ENCODE data around the gene FSD2. TPM values are rescaled to one million over a fixed set of nuclear protein-coding genes. Genes with fewer than 3 reads are reported as not detected.
A peak's percentile ranks its signal among the peaks of the same experiment; 100 is the strongest.
"Not testable (repeated sequence)": the region's sequence is repeated elsewhere in the genome, so short reads cannot be mapped to it uniquely, and the experiment has no call there.

The FSD2 gene
- total RNA-seq, 1 donor from 2014 or later: 0.47 TPM

DNA sequence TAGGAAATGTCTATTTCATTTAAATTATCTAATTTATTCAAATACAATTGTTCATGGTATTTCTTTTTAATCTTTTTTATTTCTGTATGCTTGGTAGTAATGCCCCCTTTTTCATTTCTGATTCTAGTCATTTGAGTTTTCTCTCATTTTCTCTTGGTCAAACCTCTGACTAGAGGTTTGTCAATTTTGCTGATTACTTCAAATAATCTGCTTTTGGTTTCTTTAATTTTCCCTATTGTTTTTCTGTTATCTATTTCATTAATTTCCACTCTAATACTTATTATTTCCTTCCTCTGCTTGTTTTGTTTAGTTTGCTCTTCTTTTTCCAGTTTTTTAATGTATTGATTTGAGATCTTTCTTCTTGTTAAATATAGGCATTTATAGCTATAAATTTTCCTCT lies 12.1 kb downstream of the FSD2 start:
- DNase-seq (ENCODE audit: extremely low read depth, low read depth, low spot score): no peak

DNA sequence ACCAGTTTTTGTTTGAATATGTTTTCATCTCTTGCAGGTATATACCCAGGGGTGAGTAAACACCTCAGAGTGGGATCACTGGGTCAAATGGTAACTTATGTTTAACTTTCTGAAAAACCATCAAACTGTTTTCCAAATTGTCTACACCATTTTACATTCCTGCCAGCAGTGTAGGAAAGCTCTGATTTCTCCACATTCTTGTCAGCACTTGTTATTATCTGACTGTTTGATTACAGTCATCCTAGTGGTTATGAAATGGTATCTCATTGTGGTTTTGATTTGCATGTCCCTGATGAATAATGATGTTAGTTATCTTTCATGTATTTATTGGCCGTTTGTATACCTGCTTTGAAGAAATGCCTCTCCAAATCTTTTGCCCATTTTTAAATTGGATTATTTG lies 13.8 kb downstream of the FSD2 start:
- no peak for DNase-seq (ENCODE audit: extremely low read depth, low read depth, low spot score)

GRCh38 chr15:82790321-82790720 lies 15.5 kb downstream of the FSD2 start:
- DNase-seq (ENCODE audit: extremely low read depth, low read depth, low spot score): no peak

DNA sequence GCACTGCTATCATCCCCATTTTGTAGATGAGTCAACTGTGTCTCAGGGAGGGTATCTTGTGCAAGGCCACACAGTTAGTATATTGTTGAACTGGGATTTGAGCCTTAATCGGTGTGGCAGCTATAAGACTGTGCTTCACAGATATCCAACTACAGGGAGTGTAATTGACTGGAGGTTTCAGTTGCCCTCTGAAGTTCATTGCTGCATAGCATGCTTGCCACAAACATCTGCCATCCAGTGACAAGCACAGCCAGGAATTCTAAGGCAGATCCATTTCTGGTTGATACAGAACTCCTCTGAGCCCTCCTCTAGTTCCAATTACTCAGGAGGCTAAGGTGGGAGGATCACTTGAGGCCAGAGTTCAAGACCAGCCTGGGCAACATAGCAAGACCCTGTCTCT lies 16.4 kb downstream of the FSD2 start:
- no peak for DNase-seq (ENCODE audit: extremely low read depth, low read depth, low spot score)

- no peak for DNase-seq (ENCODE audit: extremely low read depth, low read depth, low spot score)
These were observed 17.4 kb downstream of the FSD2 start for GRCh38 chr15:82788496-82788895.

GRCh38 chr15:82781349-82781748 lies 24.5 kb downstream of the FSD2 start:
- DNase-seq (ENCODE audit: extremely low read depth, low read depth, low spot score): no peak

DNA sequence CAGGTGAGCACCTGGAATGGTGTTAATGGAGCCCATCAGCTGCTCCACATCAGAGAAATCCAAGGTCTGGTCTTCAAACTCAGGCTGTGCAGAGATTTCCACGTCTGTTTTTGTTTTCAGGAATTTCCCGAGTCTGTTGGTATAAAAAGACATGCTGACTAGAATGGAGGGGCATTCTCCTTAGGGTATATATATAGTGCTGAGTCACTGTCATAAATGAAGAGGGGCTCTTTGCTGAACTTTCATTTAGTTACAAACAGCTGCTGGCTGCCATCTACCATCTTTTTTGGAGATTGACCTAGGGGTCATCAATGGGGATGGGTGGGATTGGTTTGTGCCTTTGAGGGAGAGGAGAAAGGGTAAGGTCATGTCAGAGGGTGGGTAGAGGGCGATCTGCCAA lies 27.1 kb downstream of the FSD2 start:
- DNase-seq (ENCODE audit: extremely low read depth, low read depth, low spot score): no peak

DNA sequence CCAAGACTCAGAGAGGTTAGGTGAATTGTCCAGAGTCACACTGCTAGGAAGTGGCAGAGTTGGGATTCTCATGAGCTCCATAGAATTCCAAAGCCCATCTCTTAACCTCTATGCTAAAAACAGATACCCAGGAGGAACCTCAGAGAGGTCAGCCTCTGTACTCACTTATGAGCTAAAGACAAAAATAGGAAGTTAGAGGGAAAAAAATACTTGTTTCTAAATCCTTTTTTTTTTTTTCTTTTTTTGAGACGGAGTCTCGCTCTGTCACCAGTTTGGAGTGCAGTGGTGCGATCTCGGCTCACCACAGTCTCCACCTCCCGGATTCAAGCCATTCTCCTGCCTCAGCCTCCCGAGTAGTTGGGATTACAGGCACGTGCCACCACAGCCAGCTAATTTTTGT lies 31.4 kb downstream of the FSD2 start:
- no peak for DNase-seq (ENCODE audit: extremely low read depth, low read depth, low spot score)

DNA sequence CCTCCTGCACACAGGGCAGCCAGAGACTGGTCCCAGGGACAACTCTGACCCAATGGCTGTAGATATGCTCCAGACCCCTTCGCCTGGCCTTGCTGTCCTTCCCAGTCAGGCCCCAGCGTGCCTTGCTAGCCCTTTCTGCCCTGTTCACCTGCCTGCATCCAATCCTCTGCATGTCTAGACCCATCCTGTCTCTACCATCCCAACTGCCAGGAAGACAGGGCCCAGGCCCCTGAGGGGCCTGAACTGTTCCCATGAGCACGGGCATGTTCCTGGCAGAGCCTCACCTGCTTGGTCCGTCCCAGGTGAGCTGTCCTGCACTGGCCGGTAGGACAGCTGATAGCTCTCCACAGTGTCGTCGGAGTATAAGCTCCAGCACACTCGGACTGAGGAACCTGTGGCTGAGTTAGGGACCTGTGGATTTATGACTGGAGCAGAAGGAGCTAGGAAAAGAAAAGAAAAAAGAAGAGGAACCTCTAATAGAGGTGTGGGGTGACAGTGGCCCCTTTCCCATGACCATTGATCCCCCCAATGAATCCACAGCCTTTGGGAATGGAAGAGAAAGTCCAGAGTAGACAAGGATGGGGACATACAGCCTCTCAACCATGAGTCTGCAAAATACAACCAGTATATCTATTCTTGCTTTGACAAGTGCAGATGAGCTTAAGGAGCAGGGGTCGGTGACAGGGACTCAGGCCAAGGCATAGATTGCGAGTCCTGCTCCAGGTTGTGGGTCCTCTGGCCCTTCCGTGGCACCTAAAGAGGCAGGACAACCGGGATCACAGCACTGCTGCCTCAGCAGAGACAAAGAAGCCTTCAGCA lies 33.9 kb downstream of the FSD2 start:
- DNase-seq (ENCODE audit: extremely low read depth, low read depth, low spot score): no peak

DNA sequence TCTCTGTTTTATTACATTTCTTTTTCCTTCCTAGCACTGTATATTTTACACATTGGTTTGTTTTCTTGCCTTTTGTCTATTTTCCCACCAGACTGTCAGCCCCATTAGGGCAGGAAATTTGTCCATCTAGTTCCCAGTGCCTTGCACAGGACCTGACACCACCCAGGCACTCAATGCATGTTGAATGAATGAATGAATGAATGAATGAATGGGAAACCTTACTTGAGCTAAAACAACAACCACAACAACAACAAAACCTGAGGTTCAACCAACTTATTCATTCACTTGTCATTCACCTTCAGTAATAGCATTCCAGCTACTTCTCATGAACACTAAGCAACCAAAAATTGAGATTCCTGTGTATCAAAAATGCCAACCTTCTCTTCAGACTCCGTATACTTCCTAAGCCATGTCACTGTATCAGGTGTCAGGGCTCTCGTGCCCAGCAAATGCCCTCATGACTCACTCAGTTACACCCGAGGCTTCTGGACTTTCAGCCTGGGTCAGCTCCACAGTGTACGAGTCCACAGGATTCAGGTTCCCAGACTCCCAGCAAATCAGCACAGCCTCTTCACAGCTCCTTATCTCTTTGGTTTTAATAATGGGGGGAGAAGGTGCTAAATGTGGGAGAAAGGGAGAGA lies 37.3 kb downstream of the FSD2 start:
- no peak for DNase-seq (ENCODE audit: extremely low read depth, low read depth, low spot score)

DNA sequence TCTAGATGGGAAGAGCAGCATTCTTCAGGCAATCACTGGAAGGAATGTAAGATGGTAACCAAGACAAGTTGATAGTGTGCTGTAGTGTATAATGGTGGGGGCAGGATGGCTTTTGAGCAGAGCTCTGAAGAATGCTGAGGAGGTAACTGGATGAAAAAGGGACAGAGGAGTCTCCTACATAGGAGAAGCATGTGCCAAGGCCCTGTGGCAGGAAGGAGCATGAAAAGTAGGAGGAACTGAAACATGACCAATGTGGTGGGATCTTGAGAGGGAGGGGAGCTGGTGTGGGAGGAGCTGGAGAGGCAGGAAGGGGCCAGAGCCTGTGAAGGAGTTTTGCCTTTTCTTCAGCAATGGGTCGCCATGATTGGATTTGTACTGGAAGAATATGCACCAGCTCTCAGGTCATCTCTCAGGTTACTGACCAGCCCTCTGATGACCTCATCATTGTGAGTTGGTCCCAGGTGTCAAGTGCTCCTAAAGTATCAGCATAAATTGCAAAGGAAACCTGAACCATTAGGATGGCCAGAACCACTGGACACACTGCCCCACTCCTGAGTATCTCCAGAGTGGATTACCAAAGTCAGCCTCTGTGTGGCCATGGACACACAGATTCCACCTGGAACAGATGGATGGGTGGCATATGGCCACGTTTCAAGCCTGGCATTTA lies 38.6 kb downstream of the FSD2 start:
- no peak for DNase-seq (ENCODE audit: extremely low read depth, low read depth, low spot score)

- not testable (repeated sequence) for DNase-seq (ENCODE audit: extremely low read depth, low read depth, low spot score)
These were observed 39.7 kb downstream of the FSD2 start for GRCh38 chr15:82766201-82766600.

- no peak for DNase-seq (ENCODE audit: extremely low read depth, low read depth, low spot score)
These were observed 41.1 kb downstream of the FSD2 start for GRCh38 chr15:82764740-82765139.

DNA sequence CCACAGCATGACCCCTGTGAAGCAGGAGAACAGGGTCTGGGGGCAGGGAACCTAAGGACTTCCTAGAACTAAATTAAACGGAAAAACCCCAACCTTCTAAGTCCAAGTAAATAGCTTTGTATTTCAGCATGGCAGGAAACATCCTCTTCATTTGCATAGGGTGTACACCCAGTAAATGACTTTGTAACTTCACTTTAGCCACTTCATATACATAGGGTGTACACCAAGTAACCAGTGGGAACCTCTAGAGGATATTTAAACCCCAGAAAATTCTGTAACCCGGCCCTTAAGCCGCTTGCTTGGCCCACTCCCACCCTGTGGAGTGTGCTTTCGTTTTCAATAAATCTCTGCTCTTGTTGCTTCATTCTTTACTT lies 41.8 kb downstream of the FSD2 start:
- DNase-seq (ENCODE audit: extremely low read depth, low read depth, low spot score): no peak

DNA sequence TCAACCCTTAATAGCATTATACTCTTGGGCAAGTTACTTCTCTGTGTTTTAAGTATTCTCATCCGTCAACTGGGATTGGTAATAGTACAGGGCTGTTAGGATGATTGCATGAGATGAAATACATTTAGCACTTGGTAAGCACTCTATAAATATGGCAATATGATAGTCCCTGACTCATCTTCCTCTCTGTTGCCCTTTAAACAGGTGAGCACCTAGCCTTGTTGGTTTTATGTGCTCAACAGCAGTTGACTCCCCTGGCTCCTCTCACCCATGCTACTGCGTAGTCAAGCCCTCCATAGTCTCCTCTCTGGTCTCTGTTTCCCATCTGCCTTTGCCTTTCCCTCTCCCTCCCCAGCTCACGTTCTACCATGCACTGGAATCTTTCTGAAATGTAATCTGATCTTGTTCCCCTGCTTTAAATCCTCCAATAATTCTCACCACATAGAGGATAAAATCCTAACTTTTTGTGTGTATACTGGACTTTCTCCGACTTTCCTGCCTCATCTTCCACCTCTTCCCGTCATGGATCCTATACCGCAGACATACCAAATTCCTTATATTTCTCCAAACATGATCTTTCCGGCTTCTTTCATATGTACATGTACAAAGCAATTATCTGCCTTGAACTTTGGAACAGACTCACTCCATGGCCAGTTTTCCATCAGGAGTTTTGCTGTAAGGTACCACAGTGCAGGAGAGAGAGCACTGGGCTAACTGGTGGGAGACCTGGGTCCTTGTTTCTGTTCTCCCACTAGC lies 42.3 kb downstream of the FSD2 start:
- DNase-seq (ENCODE audit: extremely low read depth, low read depth, low spot score): no peak

DNA sequence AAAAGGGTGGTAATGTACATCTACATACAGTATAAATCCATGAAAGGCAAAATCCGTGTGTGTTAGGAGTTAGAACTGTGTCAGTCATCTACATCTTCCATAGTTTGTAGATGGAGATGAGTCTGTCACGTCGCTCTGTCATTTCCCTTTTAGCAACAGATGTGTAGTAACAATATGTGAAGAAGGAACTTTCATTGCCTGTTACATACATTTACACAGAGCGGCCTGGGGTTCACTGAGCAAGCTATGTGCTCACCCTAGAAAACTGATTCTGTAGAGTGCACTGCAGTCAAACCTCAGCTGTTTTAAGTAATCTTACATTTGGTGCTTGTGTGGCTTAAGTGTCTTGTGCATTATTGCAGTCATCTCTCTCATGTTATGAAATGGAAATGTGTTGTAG lies 54.6 kb downstream of the FSD2 start:
- DNase-seq (ENCODE audit: extremely low read depth, low read depth, low spot score): no peak

DNA sequence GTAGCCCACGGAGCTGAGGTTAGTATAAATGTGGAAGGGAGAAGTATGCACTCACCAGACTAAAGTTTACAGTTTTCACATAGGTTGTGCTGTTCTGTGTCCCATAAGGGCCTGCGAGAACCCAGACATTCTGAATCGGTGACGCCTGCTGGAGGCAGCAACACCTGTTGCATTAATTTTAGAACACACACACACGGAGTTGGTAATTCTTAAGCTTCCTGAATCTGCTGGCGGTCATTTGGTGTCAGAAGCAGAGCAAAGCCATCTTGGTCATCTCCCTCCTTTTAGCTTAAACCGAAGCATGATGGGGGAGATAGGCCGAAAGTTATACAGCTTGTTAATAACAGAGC lies 55.1 kb downstream of the FSD2 start:
- DNase-seq (ENCODE audit: extremely low read depth, low read depth, low spot score): no peak

DNA sequence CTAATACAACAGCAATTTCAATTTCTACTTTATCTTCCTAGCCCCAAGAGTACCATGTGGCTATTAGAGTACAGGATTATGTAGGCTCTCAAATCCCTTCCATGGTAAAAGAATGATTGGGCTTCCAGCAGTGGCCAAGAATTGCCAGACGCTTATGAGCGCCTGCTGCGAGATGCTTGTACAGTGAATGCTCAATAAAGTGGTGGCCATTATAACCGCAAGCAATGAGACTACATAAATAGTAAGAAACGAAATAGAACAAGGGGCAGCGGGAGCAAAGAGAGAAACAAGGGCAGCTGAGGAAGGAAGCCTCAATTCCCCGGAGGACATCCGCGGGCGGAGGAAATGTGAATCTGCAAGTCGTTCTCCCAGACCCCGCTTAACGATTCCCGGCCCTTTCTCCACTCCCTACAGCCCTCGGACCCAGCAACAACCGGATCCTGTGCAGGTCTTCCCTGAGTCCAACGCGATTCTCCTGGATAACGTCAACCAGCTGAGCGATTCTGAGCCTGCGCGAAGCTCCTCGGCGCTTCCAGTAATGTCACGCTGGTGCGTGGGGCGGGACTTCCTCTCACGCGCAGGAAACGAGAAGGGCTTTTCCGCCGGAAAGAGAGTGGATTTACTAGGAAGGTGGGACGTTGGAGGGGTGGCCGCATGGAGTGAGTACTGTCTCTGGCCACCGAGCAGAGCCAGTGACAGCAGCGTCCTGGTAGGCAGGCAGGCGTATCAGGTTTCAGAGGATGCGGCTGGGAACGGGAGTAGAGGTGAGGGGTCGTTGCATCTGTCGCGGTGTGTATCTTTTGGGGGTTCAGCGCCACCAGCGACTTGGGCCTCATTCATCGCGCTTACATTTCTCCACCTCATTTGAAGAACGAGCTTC lies 55.7 kb downstream of the FSD2 start:
- peak; percentile 64 for DNase-seq (ENCODE audit: extremely low read depth, low read depth, low spot score)

DNA sequence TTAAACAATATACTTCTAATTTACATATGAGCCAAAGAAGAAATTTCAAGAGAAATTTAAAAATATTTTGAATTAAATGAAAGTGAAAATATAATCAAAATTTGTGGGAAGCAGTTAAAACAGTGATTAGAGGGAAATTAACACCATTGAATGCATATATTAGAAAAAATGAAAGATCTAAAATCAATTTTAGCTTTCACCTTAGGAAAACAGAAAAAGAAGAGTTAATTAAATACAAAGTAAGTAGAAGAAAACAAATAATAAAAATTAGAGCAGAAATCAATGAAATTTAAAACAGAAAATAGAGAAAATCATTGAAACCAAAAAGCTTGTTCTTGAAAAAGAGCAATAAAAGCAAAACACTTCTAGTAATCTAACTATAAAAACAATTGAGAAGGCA lies 57.6 kb downstream of the FSD2 start:
- DNase-seq (ENCODE audit: extremely low read depth, low read depth, low spot score): no peak

DNA sequence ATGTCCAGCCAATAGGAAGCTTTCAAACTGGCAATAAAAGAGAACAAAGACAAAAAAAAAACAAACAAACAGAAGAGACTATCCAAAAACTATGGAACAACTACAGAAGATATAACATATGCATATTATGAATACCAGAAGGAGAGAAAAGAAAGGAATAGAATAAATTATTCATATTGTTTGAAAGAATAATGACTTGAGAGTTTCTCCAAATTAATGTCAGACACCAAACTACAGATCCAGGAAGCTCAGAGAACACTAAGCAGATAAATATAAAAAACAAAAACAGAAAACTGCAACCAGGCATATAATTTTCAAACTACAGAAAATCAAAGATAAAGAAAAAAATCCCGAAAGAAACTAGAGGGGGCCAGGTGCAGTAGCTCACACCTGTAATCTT lies 62.1 kb downstream of the FSD2 start:
- no peak for DNase-seq (ENCODE audit: extremely low read depth, low read depth, low spot score)
